ENCODE data around the gene TLCD4.

The TLCD4 gene

GRCh38 chr1:95095833-95096217 is 21.3 kb upstream of the TLCD4 start:
- no peaks in the 10 kb centered on the region for H3K9me3 ChIP-seq (ENCODE audit: severe bottlenecking)
- H3K36me3 ChIP-seq (ENCODE audit: low read depth), result no peaks in the 10 kb centered on the region
- no peak overlapping the region for H3K27ac ChIP-seq (ENCODE audit: poor library complexity, severe bottlenecking)
- no peaks in the 10 kb centered on the region for H3K27me3 ChIP-seq (ENCODE audit: insufficient read depth, poor library complexity, severe bottlenecking)
- H3K4me3 ChIP-seq (ENCODE audit: severe bottlenecking), result no peak overlapping the region
- DNase-seq (ENCODE audit: low spot score) (no peak), ATAC-seq (ENCODE audit: low read depth) (0 out of 3 replicates have a peak, but pooled peaks have one; percentile 15)
- no peak for TF ChIP-seq CTCF (IDR thresholded peaks at IDR 0.05; ENCODE audit: poor library complexity, severe bottlenecking)
- H3K4me1 ChIP-seq (ENCODE audit: insufficient read depth, poor library complexity, severe bottlenecking), result no peaks in the 10 kb centered on the region

GRCh38 chr1:95096218-95096841 is 20.8 kb upstream of the TLCD4 start:
- Histone ChIP-seq H3K36me3 (ENCODE audit: low read depth) (no peaks in the 10 kb centered on the region), H3K4me3 (ENCODE audit: severe bottlenecking) (no peak overlapping the region), H3K9me3 (ENCODE audit: severe bottlenecking) (no peaks in the 10 kb centered on the region), H3K4me1 (ENCODE audit: insufficient read depth, poor library complexity, severe bottlenecking) (no peaks in the 10 kb centered on the region), H3K27ac (ENCODE audit: poor library complexity, severe bottlenecking) (no peak overlapping the region), H3K27me3 (ENCODE audit: insufficient read depth, poor library complexity, severe bottlenecking) (no peaks in the 10 kb centered on the region)
- ATAC-seq (ENCODE audit: low read depth) (peak; percentile 96), DNase-seq (ENCODE audit: low spot score) (no peak)
- TF ChIP-seq CTCF (IDR thresholded peaks at IDR 0.05; ENCODE audit: poor library complexity, severe bottlenecking), result no peak

GRCh38 chr1:95097426-95097825 is 19.7 kb upstream of the TLCD4 start:
- no peaks in the 10 kb centered on the region for H3K4me1 ChIP-seq (ENCODE audit: insufficient read depth, poor library complexity, severe bottlenecking)
- TF ChIP-seq CTCF (IDR thresholded peaks at IDR 0.05; ENCODE audit: poor library complexity, severe bottlenecking), result no peak

GRCh38 chr1:95098196-95098595 is 19.0 kb upstream of the TLCD4 start:
- no peak for TF ChIP-seq CTCF (IDR thresholded peaks at IDR 0.05; ENCODE audit: poor library complexity, severe bottlenecking)
- no peak overlapping the region for H3K27ac ChIP-seq (ENCODE audit: poor library complexity, severe bottlenecking)
- no peaks in the 10 kb centered on the region for H3K4me1 ChIP-seq (ENCODE audit: insufficient read depth, poor library complexity, severe bottlenecking)
- H3K4me3 ChIP-seq (ENCODE audit: severe bottlenecking), result no peak overlapping the region
- DNase-seq (ENCODE audit: low spot score), result no peak
- no peak for ATAC-seq (ENCODE audit: low read depth)
- no peaks in the 10 kb centered on the region for H3K9me3 ChIP-seq (ENCODE audit: severe bottlenecking)
- H3K36me3 ChIP-seq (ENCODE audit: low read depth), result no peaks in the 10 kb centered on the region
- H3K27me3 ChIP-seq (ENCODE audit: insufficient read depth, poor library complexity, severe bottlenecking), result no peaks in the 10 kb centered on the region

More at GRCh38 chr1:95097426-95097825, 19.7 kb upstream of the TLCD4 start:
- Histone ChIP-seq H3K9me3 (ENCODE audit: severe bottlenecking) (no peaks in the 10 kb centered on the region), H3K4me3 (ENCODE audit: severe bottlenecking) (no peak overlapping the region), H3K27me3 (ENCODE audit: insufficient read depth, poor library complexity, severe bottlenecking) (no peaks in the 10 kb centered on the region), H3K36me3 (ENCODE audit: low read depth) (no peaks in the 10 kb centered on the region), H3K27ac (ENCODE audit: poor library complexity, severe bottlenecking) (no peak overlapping the region)
- no peak for ATAC-seq (ENCODE audit: low read depth)
- no peak for DNase-seq (ENCODE audit: low spot score)

GRCh38 chr1:95108792-95109191 is 8.4 kb upstream of the TLCD4 start:
- Histone ChIP-seq H3K9me3 (ENCODE audit: severe bottlenecking) (no peaks in the 10 kb centered on the region), H3K4me3 (ENCODE audit: severe bottlenecking) (no peak overlapping the region), H3K4me1 (ENCODE audit: insufficient read depth, poor library complexity, severe bottlenecking) (no peaks in the 10 kb centered on the region), H3K36me3 (ENCODE audit: low read depth) (no peaks in the 10 kb centered on the region), H3K27ac (ENCODE audit: poor library complexity, severe bottlenecking) (no peak overlapping the region), H3K27me3 (ENCODE audit: insufficient read depth, poor library complexity, severe bottlenecking) (no peaks in the 10 kb centered on the region)
- DNase-seq (ENCODE audit: low spot score), result no peak
- ATAC-seq (ENCODE audit: low read depth), result no peak
- no peak for TF ChIP-seq CTCF (IDR thresholded peaks at IDR 0.05; ENCODE audit: poor library complexity, severe bottlenecking)
